Stimulated activated CD4-positive, alpha-beta T cell treated with anti-CD3 and anti-CD28 coated beads, Interleukin-15, amount 100 ng/mL, for 1 hour (primary cell): ENCODE data around the gene INPP1.
"Not testable (repeated sequence)": the region's sequence is repeated elsewhere in the genome, so short reads cannot be mapped to it uniquely, and the experiment has no call there.

Experiments
- DNase-seq, 2 donors: peaks; one replicate each; pipeline ENCODE4 v3.0.0-alpha.2; 2020; ENCODE audit warnings: low read depth in 1 of 2, low spot score in 1 of 2

Gene INPP1

GRCh38 chr2:190333395-190333794, 10.0 kb upstream of the INPP1 start:
- no peak for DNase-seq

- no peak for DNase-seq
Observed at GRCh38 chr2:190333928-190334327, 9.5 kb upstream of the INPP1 start.

- DNase-seq, result no peak
Observed at GRCh38 chr2:190334479-190335224, 8.7 kb upstream of the INPP1 start.

GRCh38 chr2:190335225-190335559, 8.2 kb upstream of the INPP1 start:
- DNase-seq, result no peak

- DNase-seq, result not testable (repeated sequence)
Observed at GRCh38 chr2:190335584-190335983, 7.8 kb upstream of the INPP1 start.

GRCh38 chr2:190336420-190336819, 7.0 kb upstream of the INPP1 start:
- no peak for DNase-seq

GRCh38 chr2:190338453-190338852, 4.9 kb upstream of the INPP1 start:
- no peak for DNase-seq

GRCh38 chr2:190339394-190339793, 4.0 kb upstream of the INPP1 start:
- DNase-seq, result no peak

- DNase-seq, result no peak
Observed at GRCh38 chr2:190340369-190340768, 3.0 kb upstream of the INPP1 start.

GRCh38 chr2:190342611-190343010, 778 bp upstream of the INPP1 start:
- DNase-seq, result no peak

GRCh38 chr2:190343089-190343535, 277 bp upstream of the INPP1 start:
- DNase-seq, result no peak

- no peak for DNase-seq
Observed at GRCh38 chr2:190344276-190344827, 963 bp downstream of the INPP1 start.

- DNase-seq, result no peak
Observed at GRCh38 chr2:190350371-190350770, 7.0 kb downstream of the INPP1 start.

GRCh38 chr2:190351955-190352354, 8.6 kb downstream of the INPP1 start:
- DNase-seq, result no peak

GRCh38 chr2:190352668-190353536, 9.5 kb downstream of the INPP1 start:
- DNase-seq, result no peak

- DNase-seq, result no peak
Observed at GRCh38 chr2:190353537-190353899, 10.1 kb downstream of the INPP1 start.

GRCh38 chr2:190354003-190354690, 10.8 kb downstream of the INPP1 start:
- no peak for DNase-seq

- no peak for DNase-seq
Observed at GRCh38 chr2:190355968-190356644, 12.7 kb downstream of the INPP1 start.

- no peak for DNase-seq
Observed at GRCh38 chr2:190357600-190357999, 14.2 kb downstream of the INPP1 start.

- DNase-seq, result not testable (repeated sequence)
Observed at GRCh38 chr2:190358655-190359448, 15.5 kb downstream of the INPP1 start.
